HG03565 (cell line): Measurements from ENCODE around the gene MED9.

Experiments
- ATAC-seq: cut with Tn5 transposase; IDR thresholded peaks from one replicate; pipeline ENCODE4 v1.9.1; 2021; ENCODE audit warnings: mild to moderate bottlenecking, moderate library complexity; ENCODE audit not compliant: unreplicated experiment

MED9 gene

GRCh38 chr17:17532991-17533390, 56.2 kb downstream of the MED9 start:
- ATAC-seq: no peak

- ATAC-seq: no peak
Measured at GRCh38 chr17:17533901-17534441, 57.2 kb downstream of the MED9 start.

- ATAC-seq: no peak
Measured at GRCh38 chr17:17535957-17536356, 59.2 kb downstream of the MED9 start.

- no peak for ATAC-seq
Measured at GRCh38 chr17:17536702-17537101, 59.9 kb downstream of the MED9 start.

- no peak for ATAC-seq
Measured at GRCh38 chr17:17537311-17538099, 60.7 kb downstream of the MED9 start.

- no peak for ATAC-seq
Measured at GRCh38 chr17:17538417-17539391, 61.9 kb downstream of the MED9 start.

- no peak for ATAC-seq
Measured at GRCh38 chr17:17539591-17539990, 62.8 kb downstream of the MED9 start.

GRCh38 chr17:17540278-17540906, 63.6 kb downstream of the MED9 start:
- no peak for ATAC-seq

- ATAC-seq: no peak
Measured at GRCh38 chr17:17540935-17541639, 64.3 kb downstream of the MED9 start.

- no peak for ATAC-seq
Measured at GRCh38 chr17:17541640-17542001, 64.8 kb downstream of the MED9 start.
